Upper lobe of right lung (tissue), 1 donor: ENCODE data around the gene PTPRN2. TPM values are rescaled to one million over a fixed set of nuclear protein-coding genes. Genes with fewer than 3 reads are reported as not detected.

Source experiments
- ATAC-seq: fragments of 200-7000 bp; cut with Tn5 transposase; one replicate; pipeline ENCODE4 v1.9.1; 2020; ENCODE audit warnings: mild to moderate bottlenecking, moderate library complexity
- DNase-seq: peaks from one replicate; pipeline ENCODE4 v3.0.0-alpha.2; 2020
- H3K27ac ChIP-seq: fragments of 200-600 bp; one replicate; pipeline ENCODE4 v1.8.0; 2022
- H3K27me3 ChIP-seq: fragments of 200-600 bp; one replicate; pipeline ENCODE4 v1.8.0; 2022; ENCODE audit warnings: mild to moderate bottlenecking
- H3K36me3 ChIP-seq: fragments of 200-600 bp; one replicate; pipeline ENCODE4 v1.8.0; 2022
- H3K4me1 ChIP-seq: fragments of 200-600 bp; one replicate; pipeline ENCODE4 v1.8.0; 2022
- H3K4me3 ChIP-seq: fragments of 200-600 bp; one replicate; pipeline ENCODE4 v1.8.0; 2022; ENCODE audit warnings: mild to moderate bottlenecking
- H3K9me3 ChIP-seq: fragments of 200-600 bp; one replicate; pipeline ENCODE4 v1.8.0; 2022
- intact Hi-C: fragments of 100-400 bp; cut with DNase I; formaldehyde crosslinking; loops from one replicate; pipeline ENCODE4 v1.11.0; 2022
- total RNA-seq: library from RNA; stranded (reverse); fragmentation: NEBNext Ultra II Directional; extraction: Animal tissue kit (Norgen Biotek cat#: 25700); gene quantifications from one replicate; pipeline ENCODE4 v1.2.1, GENCODE V29; 2021
- TF ChIP-seq, protein P1 (sequence below): fragments of 200-600 bp; IDR thresholded peaks from one replicate; pipeline ENCODE4 v1.8.0; 2022; ENCODE audit warnings: antibody characterized with exemption
- donor health status: DM: no; HTN: yes; CAD: no; lungs with severe emphysema.

PTPRN2 gene
- total RNA-seq, 1 donor from 2014 or later: 4.9 TPM

DNA sequence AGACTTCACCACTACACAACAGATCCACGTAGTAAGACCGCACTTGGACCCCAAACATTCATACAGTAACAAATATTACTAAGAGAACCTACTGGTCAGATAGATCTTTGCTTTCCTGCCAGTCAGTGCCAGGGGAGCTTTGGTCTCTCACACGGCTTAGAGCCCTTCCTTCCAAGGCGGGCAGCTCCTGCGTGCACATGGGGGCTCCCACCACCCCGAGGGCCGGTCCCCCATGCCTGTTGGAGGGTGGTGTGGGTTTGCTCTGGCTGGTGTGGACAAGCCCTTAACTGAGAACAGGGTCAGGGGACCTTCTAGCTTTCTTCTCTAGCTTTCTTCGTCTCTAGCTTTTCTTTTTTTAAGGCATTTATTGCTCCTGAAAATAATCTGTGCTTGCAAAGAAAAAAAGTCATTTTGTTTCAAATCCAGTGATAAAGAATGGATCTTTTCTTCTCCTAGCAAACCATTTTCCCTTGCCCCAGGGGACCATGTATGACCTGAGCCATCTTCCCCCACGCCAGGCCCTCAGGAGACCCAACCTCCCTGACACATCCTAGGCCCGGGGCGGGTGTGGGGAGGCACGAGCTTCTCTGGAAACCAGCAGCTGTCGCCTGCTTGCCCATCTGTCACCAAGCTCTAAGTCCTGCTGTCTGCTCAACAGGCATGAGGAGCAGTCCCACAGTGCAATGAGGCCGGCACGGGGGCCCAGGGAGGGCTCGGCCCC is 591.1 kb downstream of the PTPRN2 start:
- Histone ChIP-seq H3K9me3 (no peaks in the 10 kb centered on the region), H3K4me3 (no peak overlapping the region), H3K4me1 (no peaks in the 10 kb centered on the region), H3K36me3 (no peaks in the 10 kb centered on the region), H3K27ac (no peak overlapping the region), H3K27me3 (no peaks in the 10 kb centered on the region)
- ATAC-seq (no peak), DNase-seq (peak; percentile 57)
- TF ChIP-seq, protein P1, sequence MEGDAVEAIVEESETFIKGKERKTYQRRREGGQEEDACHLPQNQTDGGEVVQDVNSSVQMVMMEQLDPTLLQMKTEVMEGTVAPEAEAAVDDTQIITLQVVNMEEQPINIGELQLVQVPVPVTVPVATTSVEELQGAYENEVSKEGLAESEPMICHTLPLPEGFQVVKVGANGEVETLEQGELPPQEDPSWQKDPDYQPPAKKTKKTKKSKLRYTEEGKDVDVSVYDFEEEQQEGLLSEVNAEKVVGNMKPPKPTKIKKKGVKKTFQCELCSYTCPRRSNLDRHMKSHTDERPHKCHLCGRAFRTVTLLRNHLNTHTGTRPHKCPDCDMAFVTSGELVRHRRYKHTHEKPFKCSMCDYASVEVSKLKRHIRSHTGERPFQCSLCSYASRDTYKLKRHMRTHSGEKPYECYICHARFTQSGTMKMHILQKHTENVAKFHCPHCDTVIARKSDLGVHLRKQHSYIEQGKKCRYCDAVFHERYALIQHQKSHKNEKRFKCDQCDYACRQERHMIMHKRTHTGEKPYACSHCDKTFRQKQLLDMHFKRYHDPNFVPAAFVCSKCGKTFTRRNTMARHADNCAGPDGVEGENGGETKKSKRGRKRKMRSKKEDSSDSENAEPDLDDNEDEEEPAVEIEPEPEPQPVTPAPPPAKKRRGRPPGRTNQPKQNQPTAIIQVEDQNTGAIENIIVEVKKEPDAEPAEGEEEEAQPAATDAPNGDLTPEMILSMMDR: no peak
- intact Hi-C loops: no loop called here

DNA sequence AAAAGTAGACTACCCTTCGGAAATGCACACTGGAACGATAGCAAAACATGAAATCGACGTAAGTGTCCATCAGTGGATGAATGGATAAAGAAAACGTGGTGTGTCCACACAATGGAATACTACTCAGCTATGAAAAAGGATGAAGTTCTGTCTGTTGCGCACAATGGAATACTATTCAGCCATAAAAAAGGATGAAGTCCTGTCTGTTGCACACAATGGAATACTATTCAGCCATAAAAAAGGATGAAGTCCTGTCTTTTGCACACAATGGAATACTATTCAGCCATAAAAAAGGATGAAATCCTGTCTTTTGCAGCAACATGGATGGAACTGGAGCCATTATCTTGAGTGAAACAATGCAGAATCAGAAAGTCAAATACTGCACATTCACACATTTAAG is 591.8 kb downstream of the PTPRN2 start:
- DNase-seq: no peak
- no peak for ATAC-seq
- intact Hi-C loops: no loop called here
- Histone ChIP-seq H3K9me3 (no peaks in the 10 kb centered on the region), H3K4me3 (no peak overlapping the region), H3K36me3 (no peaks in the 10 kb centered on the region), H3K27ac (no peak overlapping the region), H3K4me1 (no peaks in the 10 kb centered on the region), H3K27me3 (no peaks in the 10 kb centered on the region)
- TF ChIP-seq, protein P1: no peak

DNA sequence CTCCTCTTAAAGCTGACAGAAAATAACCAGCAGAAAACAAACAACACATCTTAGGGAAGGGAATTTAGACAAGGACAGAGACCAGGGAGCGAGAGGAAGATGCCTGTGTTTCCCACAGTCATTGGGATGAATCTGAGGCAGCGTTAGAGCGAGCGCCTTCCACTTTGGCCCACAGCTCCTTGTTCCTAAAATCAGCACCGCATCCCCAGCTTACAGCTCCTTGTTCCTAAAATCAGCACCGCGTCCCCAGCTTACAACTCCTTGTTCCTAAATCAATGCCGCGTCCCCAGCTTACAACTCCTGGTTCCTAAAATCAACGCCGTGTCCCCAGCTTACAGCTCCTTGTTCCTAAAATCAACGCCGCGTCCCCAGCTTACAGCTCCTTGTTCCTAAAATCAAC is 593.3 kb downstream of the PTPRN2 start:
- Histone ChIP-seq H3K27me3 (no peaks in the 10 kb centered on the region), H3K27ac (no peak overlapping the region), H3K36me3 (no peaks in the 10 kb centered on the region), H3K4me1 (no peaks in the 10 kb centered on the region), H3K4me3 (no peak overlapping the region), H3K9me3 (no peaks in the 10 kb centered on the region)
- intact Hi-C loops: no loop called here
- TF ChIP-seq, protein P1: no peak
- ATAC-seq: no peak
- DNase-seq: no peak

DNA sequence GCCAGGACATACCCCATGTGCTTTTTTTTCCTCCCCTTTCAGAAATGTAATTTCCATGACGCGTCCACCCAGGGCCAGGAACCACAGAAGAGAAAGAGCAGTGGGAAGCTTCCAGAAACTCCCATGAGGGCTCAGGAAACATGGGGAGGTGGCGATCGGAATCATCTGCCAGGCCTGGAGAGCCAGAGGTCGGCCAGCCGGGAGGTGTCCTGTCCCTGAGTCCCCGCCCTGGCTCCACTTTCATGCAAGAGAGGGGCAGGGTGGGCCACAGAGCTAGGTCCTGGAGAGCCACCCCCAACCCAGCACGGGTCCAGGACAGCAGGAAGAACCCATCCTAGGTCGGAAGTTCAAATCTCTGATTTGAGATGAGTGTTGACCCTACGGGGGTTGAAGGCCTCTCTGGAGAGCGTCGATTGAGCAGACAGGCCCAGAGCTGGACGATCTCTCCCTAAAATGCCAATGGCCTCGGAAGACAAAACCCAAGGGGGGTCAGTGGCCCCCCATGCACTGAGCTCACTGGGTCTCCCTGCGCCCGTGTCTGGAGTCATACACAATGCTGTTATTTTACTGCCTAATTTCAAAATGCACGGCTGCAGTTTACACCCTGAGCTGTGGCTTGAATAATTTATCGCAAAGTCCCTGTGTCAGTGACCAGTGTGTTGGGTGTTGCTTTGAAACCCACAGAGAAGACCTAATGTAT is 594.1 kb downstream of the PTPRN2 start:
- no peak overlapping the region for H3K4me3 ChIP-seq
- TF ChIP-seq, protein P1: no peak
- intact Hi-C loops: no loop called here

DNA sequence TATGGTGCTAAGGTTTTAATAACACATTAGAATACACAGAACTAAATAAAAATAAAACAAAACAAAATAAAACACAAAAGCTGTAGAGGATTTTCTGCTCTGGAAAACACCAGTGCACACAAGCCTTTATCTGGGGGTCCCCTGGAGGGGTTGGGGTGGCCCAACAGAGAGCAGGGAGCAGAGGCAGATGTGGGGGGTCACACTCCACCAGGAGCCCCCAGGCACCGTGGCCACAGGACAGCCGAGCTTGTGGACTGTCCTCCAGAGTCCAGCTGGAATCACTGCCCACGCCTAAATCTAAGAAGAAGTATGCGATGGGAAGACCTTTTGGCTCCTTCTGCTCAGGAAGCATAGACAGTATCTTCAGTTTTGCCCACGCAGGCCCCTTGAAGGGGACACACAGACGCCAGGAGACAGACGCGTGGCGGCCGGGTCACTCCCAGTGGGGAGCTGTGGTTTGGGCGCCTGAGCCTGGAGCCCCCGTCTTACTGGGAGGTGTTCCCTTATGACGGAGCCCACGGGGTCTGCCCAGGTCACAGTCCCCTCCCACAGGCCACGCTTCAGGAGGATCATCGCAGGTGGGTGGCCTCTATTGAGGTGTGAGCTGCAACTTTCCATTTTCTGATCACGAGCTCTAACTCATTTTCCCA is 595.0 kb downstream of the PTPRN2 start:
- no peaks in the 10 kb centered on the region for H3K36me3 ChIP-seq
- no peak overlapping the region for H3K4me3 ChIP-seq
- no peaks in the 10 kb centered on the region for H3K9me3 ChIP-seq
- no peaks in the 10 kb centered on the region for H3K27me3 ChIP-seq
- DNase-seq (peak; percentile 55), ATAC-seq (no peak)
- TF ChIP-seq, protein P1: no peak
- no peak overlapping the region for H3K27ac ChIP-seq
- intact Hi-C loops: no loop called here
- H3K4me1 ChIP-seq: no peaks in the 10 kb centered on the region

More for the DNA sequence above, 594.1 kb downstream of the PTPRN2 start:
- H3K27me3 ChIP-seq: no peaks in the 10 kb centered on the region
- H3K4me1 ChIP-seq: no peaks in the 10 kb centered on the region
- peak; percentile 38 for DNase-seq
- no peaks in the 10 kb centered on the region for H3K9me3 ChIP-seq
- no peak for ATAC-seq
- no peak overlapping the region for H3K27ac ChIP-seq
- no peaks in the 10 kb centered on the region for H3K36me3 ChIP-seq
